HEK293T (cell line): ENCODE results near the gene PHC2.

Experiments
- CTCF ChIA-PET: fragments of 350-600 bp; formaldehyde crosslinking; extraction: SDS; loops from one replicate; lab custom pipeline; 2021; ENCODE audit warnings: antibody characterized with exemption, inconsistent platforms; lab: Yijun Ruan, JAX
- POLR2A ChIA-PET: fragments of 350-600 bp; formaldehyde crosslinking; extraction: SDS; loops from one replicate; lab custom pipeline; 2020; ENCODE audit warnings: antibody characterized with exemption, inconsistent platforms; lab: Yijun Ruan, JAX
- DNase-seq: peaks from one replicate; pipeline ENCODE4 v3.0.0; 2012; ENCODE audit warnings: mixed read lengths; ENCODE audit errors: extremely low spot score
- ARNT ChIP-seq: fragments of 450-650 bp; IDR thresholded peaks from 2 replicates; pipeline ENCODE4 v1.6.1; 2017; ENCODE audit warnings: mild to moderate bottlenecking
- BHLHE40 ChIP-seq: fragments of 450-650 bp; IDR thresholded peaks from 2 replicates; pipeline ENCODE4 v1.6.1; 2016; ENCODE audit warnings: mild to moderate bottlenecking, moderate library complexity, borderline replicate concordance
- CTBP1 ChIP-seq: fragments of 450-650 bp; IDR thresholded peaks from 2 replicates; pipeline ENCODE4 v1.6.1; 2016; ENCODE audit warnings: borderline replicate concordance
- ELF4 ChIP-seq: fragments of 450-650 bp; IDR thresholded peaks from 2 replicates; pipeline ENCODE4 v1.6.1; 2017; ENCODE audit warnings: antibody characterized with exemption
- FOXA1 ChIP-seq: fragments of 450-650 bp; IDR thresholded peaks from 2 replicates; pipeline ENCODE4 v1.6.1; 2016; ENCODE audit warnings: mild to moderate bottlenecking
- FOXK2 ChIP-seq: fragments of 450-650 bp; IDR thresholded peaks from 2 replicates; pipeline ENCODE4 v1.6.1; 2016; ENCODE audit warnings: mild to moderate bottlenecking
- FOXM1 ChIP-seq: fragments of 450-650 bp; IDR thresholded peaks from 2 replicates; pipeline ENCODE4 v1.6.1; 2017; ENCODE audit warnings: mild to moderate bottlenecking, borderline replicate concordance
- HDGF ChIP-seq: fragments of 450-650 bp; IDR thresholded peaks from 2 replicates; pipeline ENCODE4 v1.6.1; 2017; ENCODE audit warnings: antibody characterized with exemption, borderline replicate concordance
- L3MBTL2 ChIP-seq: fragments of 450-650 bp; conservative IDR thresholded peaks from 2 replicates; pipeline ENCODE4 v1.6.1; 2016; ENCODE audit warnings: mild to moderate bottlenecking
- LEF1 ChIP-seq: fragments of 450-650 bp; IDR thresholded peaks from 2 replicates; pipeline ENCODE4 v1.6.1; 2017; ENCODE audit warnings: mild to moderate bottlenecking, borderline replicate concordance
- NFRKB ChIP-seq: fragments of 450-650 bp; IDR thresholded peaks from 2 replicates; pipeline ENCODE4 v1.6.1; 2016; ENCODE audit warnings: mild to moderate bottlenecking, moderate library complexity
- PKNOX1 ChIP-seq: fragments of 450-650 bp; IDR thresholded peaks from 2 replicates; pipeline ENCODE4 v1.6.1; 2016
- SP1 ChIP-seq: fragments of 450-650 bp; IDR thresholded peaks from 2 replicates; pipeline ENCODE4 v1.6.1; 2017
- SUZ12 ChIP-seq: fragments of 450-650 bp; IDR thresholded peaks from 2 replicates; pipeline ENCODE4 v1.6.1; 2016; ENCODE audit warnings: mild to moderate bottlenecking
- TARDBP ChIP-seq: fragments of 450-650 bp; IDR thresholded peaks from 2 replicates; pipeline ENCODE4 v1.6.1; 2016
- ZNF384 ChIP-seq: fragments of 450-650 bp; IDR thresholded peaks from 2 replicates; pipeline ENCODE4 v1.6.1; 2016

PHC2 gene

DNA sequence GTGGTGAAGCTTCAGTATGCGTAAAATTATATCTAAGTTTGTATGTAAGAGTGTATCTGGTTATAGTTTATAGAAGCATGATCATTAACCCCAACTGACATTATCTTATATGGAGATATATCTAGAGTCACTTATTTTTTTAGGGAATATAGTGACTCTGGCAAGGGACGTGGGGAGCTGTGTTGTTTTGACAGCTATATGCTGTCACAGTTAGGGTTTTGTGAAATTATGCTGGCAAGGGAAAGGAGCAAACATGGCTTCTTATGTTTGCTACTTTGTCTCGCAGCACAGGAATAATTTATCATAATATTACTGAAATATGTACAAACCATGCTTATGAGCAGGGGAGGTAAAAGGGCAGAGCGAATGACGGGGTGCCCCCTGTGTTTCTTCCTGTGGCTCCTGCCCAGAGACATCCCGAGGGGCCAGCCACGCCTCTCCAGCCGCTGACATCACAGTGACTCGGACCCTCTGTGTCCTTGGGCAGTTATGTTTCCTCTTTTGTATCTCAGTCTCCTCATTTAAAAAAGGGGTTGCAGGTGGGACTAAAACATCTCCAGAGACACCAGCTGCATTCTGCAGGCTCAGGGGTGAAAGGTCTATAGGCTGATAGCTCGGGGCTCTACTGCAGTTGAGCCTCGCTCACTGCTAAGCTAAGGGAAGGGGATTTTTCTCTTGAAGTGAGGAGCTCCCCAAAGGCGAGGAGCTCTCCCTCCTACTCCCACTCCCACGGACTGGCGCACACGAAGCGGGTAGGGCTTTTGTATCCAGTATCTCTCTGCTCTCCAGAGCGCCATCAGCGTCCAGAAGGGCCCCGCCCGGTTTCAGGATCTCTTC, 124.9 kb downstream of the PHC2 start:
- ChIA-PET CTCF (interaction anchor here (1.4 kb wide), 1 partner anchor 10 kb away, joined by 3 read pairs; no protein-coding TSS in a partner anchor), POLR2A (no interaction called here)
- DNase-seq = no peak

DNA sequence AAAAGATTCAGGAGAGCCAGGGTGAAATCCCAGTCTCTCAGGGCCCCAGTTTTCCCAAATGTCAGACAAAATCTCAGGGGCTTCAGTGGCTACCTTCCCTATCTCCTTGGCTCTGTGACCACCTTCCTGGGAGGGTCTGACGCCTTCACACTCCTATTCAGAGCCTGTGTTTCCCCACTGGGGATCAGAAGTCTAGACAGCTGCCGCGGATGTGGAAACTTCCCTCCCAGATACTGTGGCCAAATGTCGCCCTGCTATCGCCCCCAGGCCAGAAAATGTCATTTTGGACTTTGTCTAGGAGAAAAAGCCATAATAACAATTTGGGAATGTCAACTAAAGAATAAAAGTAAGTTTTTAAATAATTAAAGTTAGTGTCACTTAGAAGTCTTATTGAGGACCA, 125.9 kb downstream of the PHC2 start:
- CTCF ChIA-PET = interaction anchor here (1.4 kb wide), 1 partner anchor 9 kb away, joined by 3 read pairs; no protein-coding TSS in a partner anchor
- no peak for TF ChIP-seq SP1
- TF ChIP-seq ARNT = no peak
- no peak for TF ChIP-seq ZNF384
- TF ChIP-seq CTBP1 = no peak
- TF ChIP-seq TARDBP = no peak
- TF ChIP-seq FOXK2 = no peak
- no peak for TF ChIP-seq HDGF
- no peak for TF ChIP-seq L3MBTL2
- no peak for TF ChIP-seq PKNOX1
- no peak for TF ChIP-seq SUZ12
- no peak for TF ChIP-seq LEF1
- no peak for TF ChIP-seq NFRKB
- TF ChIP-seq FOXA1 = no peak
- no peak for TF ChIP-seq FOXM1
- no peak for TF ChIP-seq BHLHE40
- no peak for TF ChIP-seq ELF4
- POLR2A ChIA-PET = no interaction called here
- no peak for DNase-seq

More for the DNA sequence above, 124.9 kb downstream of the PHC2 start:
- TF ChIP-seq HDGF (no peak), FOXK2 (no peak)

- no peak for DNase-seq
- POLR2A ChIA-PET = no interaction called here
- CTCF ChIA-PET = no interaction called here
- TF ChIP-seq HDGF (no peak), ARNT (no peak), FOXM1 (no peak), LEF1 (no peak), FOXA1 (no peak), TARDBP (no peak), BHLHE40 (no peak), ELF4 (no peak), SUZ12 (no peak), PKNOX1 (no peak), L3MBTL2 (no peak), SP1 (no peak)
These were observed 128.6 kb downstream of the PHC2 start for GRCh38 chr1:33302325-33302724.

DNA sequence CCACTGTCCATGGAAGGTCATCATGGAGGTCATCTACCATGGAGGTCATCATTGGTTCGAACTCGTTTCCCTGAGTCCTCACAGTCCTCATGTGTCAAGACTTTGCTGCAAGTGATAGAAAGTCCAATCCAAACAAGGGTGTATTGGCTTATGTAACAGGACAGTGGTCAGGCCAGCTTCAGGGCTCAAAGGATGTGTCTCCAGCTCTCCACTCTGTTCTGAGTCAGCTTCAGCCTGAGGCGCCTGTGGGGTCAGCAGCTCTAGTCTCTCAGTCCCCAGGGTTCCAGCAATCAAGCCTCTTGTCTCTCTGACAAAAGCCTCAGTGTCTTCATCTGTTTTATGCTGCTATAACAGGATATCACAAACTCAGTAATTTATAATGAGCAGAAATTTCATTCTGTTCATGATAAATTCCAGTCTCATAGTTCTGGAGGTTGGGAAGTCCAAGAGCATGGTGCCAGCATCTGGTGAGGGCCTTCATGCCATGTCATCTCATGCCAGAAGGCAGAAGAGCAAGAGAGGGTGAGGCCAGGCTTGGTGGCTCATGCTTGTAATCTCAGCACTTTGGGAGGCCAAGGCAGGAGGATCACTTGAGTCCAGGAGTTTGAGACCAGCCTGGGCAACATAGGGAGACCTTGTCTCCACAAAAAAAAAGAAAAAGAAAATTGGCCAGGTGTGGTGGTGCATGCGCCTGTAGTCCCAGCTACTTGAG, 129.5 kb downstream of the PHC2 start:
- no peak for DNase-seq
- POLR2A ChIA-PET = no interaction called here
- CTCF ChIA-PET = no interaction called here
- no peak for TF ChIP-seq ZNF384
- no peak for TF ChIP-seq HDGF
- TF ChIP-seq PKNOX1 = no peak
- TF ChIP-seq FOXK2 = no peak
- TF ChIP-seq TARDBP = no peak
- TF ChIP-seq ARNT = no peak
- no peak for TF ChIP-seq BHLHE40
- TF ChIP-seq CTBP1 = no peak
- TF ChIP-seq FOXM1 = no peak
- no peak for TF ChIP-seq FOXA1
- no peak for TF ChIP-seq L3MBTL2
- TF ChIP-seq SP1 = no peak
- TF ChIP-seq NFRKB = no peak
- TF ChIP-seq ELF4 = no peak
- TF ChIP-seq LEF1 = no peak
- TF ChIP-seq SUZ12 = no peak

DNA sequence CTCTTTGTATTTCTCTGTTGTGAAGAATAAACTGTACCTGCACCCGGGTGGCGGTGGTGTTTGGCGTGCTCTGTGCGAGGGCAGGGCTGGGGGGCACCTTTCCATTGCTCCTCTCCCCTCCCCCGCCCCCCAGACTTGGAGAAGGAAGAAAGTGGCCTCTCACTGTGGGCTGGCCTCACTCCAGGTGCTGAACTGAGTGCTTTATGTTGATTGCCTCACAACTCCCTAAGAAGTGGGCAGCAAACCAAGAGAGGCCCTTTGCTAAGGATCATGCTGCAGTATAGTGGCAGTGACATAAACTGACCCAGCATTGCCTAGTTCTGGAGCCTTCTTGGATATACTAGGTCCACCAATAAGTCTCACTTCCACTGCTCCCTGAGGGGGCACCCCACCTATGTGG, 130.2 kb downstream of the PHC2 start:
- ChIA-PET POLR2A (interaction anchor here (0.6 kb wide), 1 partner anchor 167 kb away, joined by 3 read pairs; no protein-coding TSS in a partner anchor), CTCF (interaction anchor here (0.6 kb wide), 1 partner anchor 138 kb away, joined by 3 read pairs; no protein-coding TSS in a partner anchor)
- no peak for DNase-seq
- no peak for TF ChIP-seq ARNT
- no peak for TF ChIP-seq FOXA1
- no peak for TF ChIP-seq FOXM1
- TF ChIP-seq LEF1 = no peak
- TF ChIP-seq L3MBTL2 = no peak
- TF ChIP-seq ELF4 = no peak
- no peak for TF ChIP-seq SUZ12
- no peak for TF ChIP-seq ZNF384
- no peak for TF ChIP-seq CTBP1
- no peak for TF ChIP-seq HDGF
- no peak for TF ChIP-seq FOXK2

GRCh38 chr1:33299461-33300155, 131.3 kb downstream of the PHC2 start:
- ChIA-PET CTCF (no interaction called here), POLR2A (no interaction called here)
- DNase-seq = no peak
- no peak for TF ChIP-seq L3MBTL2
